HEK293T (cell line): Measurements from ENCODE around the gene HAUS2.

Experiments used
- ARNT ChIP-seq: fragments of 450-650 bp; IDR thresholded peaks from 2 replicates; pipeline ENCODE4 v1.6.1; 2017; ENCODE audit warnings: mild to moderate bottlenecking
- BHLHE40 ChIP-seq: fragments of 450-650 bp; IDR thresholded peaks from 2 replicates; pipeline ENCODE4 v1.6.1; 2016; ENCODE audit warnings: mild to moderate bottlenecking, moderate library complexity, borderline replicate concordance
- ELF4 ChIP-seq: fragments of 450-650 bp; IDR thresholded peaks from 2 replicates; pipeline ENCODE4 v1.6.1; 2017; ENCODE audit warnings: antibody characterized with exemption
- FOXA1 ChIP-seq: fragments of 450-650 bp; IDR thresholded peaks from 2 replicates; pipeline ENCODE4 v1.6.1; 2016; ENCODE audit warnings: mild to moderate bottlenecking
- NFRKB ChIP-seq: fragments of 450-650 bp; IDR thresholded peaks from 2 replicates; pipeline ENCODE4 v1.6.1; 2016; ENCODE audit warnings: mild to moderate bottlenecking, moderate library complexity
- SUZ12 ChIP-seq: fragments of 450-650 bp; IDR thresholded peaks from 2 replicates; pipeline ENCODE4 v1.6.1; 2016; ENCODE audit warnings: mild to moderate bottlenecking
- TARDBP ChIP-seq: fragments of 450-650 bp; IDR thresholded peaks from 2 replicates; pipeline ENCODE4 v1.6.1; 2016
- ZNF384 ChIP-seq: fragments of 450-650 bp; IDR thresholded peaks from 2 replicates; pipeline ENCODE4 v1.6.1; 2016

- TF ChIP-seq BHLHE40: no peak
- no peak for TF ChIP-seq ELF4
- no peak for TF ChIP-seq SUZ12
- no peak for TF ChIP-seq FOXA1
- no peak for TF ChIP-seq ARNT
- no peak for TF ChIP-seq NFRKB
- TF ChIP-seq ZNF384: no peak
- TF ChIP-seq TARDBP: no peak
Observed at GRCh38 chr15:42553554-42553953, 4.9 kb downstream of the HAUS2 start.
